ENCODE data around the gene CAV2.

- TF ChIP-seq CTCF (IDR thresholded peaks at IDR 0.05) (no peak), EP300 (IDR thresholded peaks at IDR 0.05) (no peak), POLR2A (IDR thresholded peaks at IDR 0.05) (no peak)
Measured at GRCh38 chr7:116449950-116450349, 49.6 kb upstream of the CAV2 start.
